Mesenchymal stem cell (in vitro differentiated cells and primary cell): ENCODE data around the gene EMX1.
A peak's percentile ranks its signal among the peaks of the same experiment; 100 is the strongest.

Source experiments
- DNase-seq: peaks from one replicate; pipeline ENCODE4 v3.0.0-alpha.2; 2013
- H2AFZ ChIP-seq: one replicate; pipeline ENCODE4 v1.6.1; 2013; ENCODE audit warnings: low read depth, mild to moderate bottlenecking, control low read depth, inconsistent platforms, low read length, moderate library complexity
- H2AK5ac ChIP-seq: 2 replicates; pipeline ENCODE4 v1.6.1; 2013; ENCODE audit warnings: low read length, moderate library complexity, mild to moderate bottlenecking, inconsistent platforms; ENCODE audit not compliant: severe bottlenecking
- H2BK120ac ChIP-seq: one replicate; pipeline ENCODE4 v1.6.1; 2013; ENCODE audit warnings: low read depth, mild to moderate bottlenecking, inconsistent platforms, low read length, moderate library complexity
- H2BK12ac ChIP-seq, 2 experiments: one replicate each; pipeline ENCODE4 v1.6.1; 2013; ENCODE audit warnings: inconsistent platforms in 2 of 2, low read length in 2 of 2, mild to moderate bottlenecking in 2 of 2, moderate library complexity in 2 of 2, control low read depth in 1 of 2
- H2BK15ac ChIP-seq: one replicate; pipeline ENCODE4 v1.6.1; 2013; ENCODE audit warnings: mild to moderate bottlenecking, low read depth, inconsistent platforms; ENCODE audit not compliant: poor library complexity, severe bottlenecking
- H2BK5ac ChIP-seq: 2 replicates; pipeline ENCODE4 v1.6.1; 2013; ENCODE audit warnings: low read depth, mild to moderate bottlenecking, low read length, control low read depth, inconsistent platforms; ENCODE audit not compliant: poor library complexity, severe bottlenecking
- H3K14ac ChIP-seq, 2 experiments: one replicate each; pipeline ENCODE4 v1.6.1; 2013; ENCODE audit warnings: inconsistent platforms in 2 of 2, low read length in 2 of 2, control low read depth in 1 of 2, mild to moderate bottlenecking in 1 of 2, moderate library complexity in 1 of 2
- H3K18ac ChIP-seq, 2 experiments: one replicate each; pipeline ENCODE4 v1.6.1; 2013; ENCODE audit warnings: inconsistent platforms in 2 of 2, low read length in 2 of 2, control low read depth in 1 of 2, low read depth in 1 of 2, mild to moderate bottlenecking in 1 of 2
- H3K23ac ChIP-seq, 2 experiments: one replicate each; pipeline ENCODE4 v1.6.1; 2013; ENCODE audit warnings: inconsistent platforms in 2 of 2, low read length in 2 of 2, mild to moderate bottlenecking in 2 of 2, moderate library complexity in 2 of 2, control low read depth in 1 of 2
- H3K27ac ChIP-seq: 2 replicates; pipeline ENCODE4 v1.5.1; 2013; ENCODE audit warnings: mild to moderate bottlenecking, moderate library complexity, low read length, control low read depth, inconsistent platforms; ENCODE audit not compliant: poor library complexity, severe bottlenecking
- H3K27me3 ChIP-seq, 2 experiments: 2 replicates each; pipeline versions ENCODE4 v1.6.1 to v1.7.0; 2013; ENCODE audit warnings: low read length in 2 of 2, mild to moderate bottlenecking in 2 of 2, moderate library complexity in 2 of 2, control low read depth in 1 of 2, inconsistent platforms in 1 of 2; ENCODE audit not compliant: control insufficient read depth in 1 of 2, insufficient read depth in 1 of 2
- H3K36me3 ChIP-seq, 2 experiments: 2 replicates each; pipeline versions ENCODE4 v1.6.1 to v1.7.0; 2013; ENCODE audit warnings: low read length in 2 of 2, control low read depth in 1 of 2, inconsistent platforms in 1 of 2, low read depth in 1 of 2, mild to moderate bottlenecking in 1 of 2; ENCODE audit not compliant: insufficient read depth in 2 of 2, control insufficient read depth in 1 of 2
- H3K4ac ChIP-seq, 2 experiments: one replicate each; pipeline ENCODE4 v1.6.1; 2013; ENCODE audit warnings: inconsistent platforms in 2 of 2, low read length in 2 of 2, mild to moderate bottlenecking in 2 of 2, moderate library complexity in 2 of 2, control low read depth in 1 of 2, low read depth in 1 of 2
- H3K4me1 ChIP-seq: 2 replicates; pipeline ENCODE4 v1.6.1; 2013; ENCODE audit warnings: low read depth, low read length, control low read depth; ENCODE audit not compliant: control insufficient read depth, insufficient read depth
- H3K4me2 ChIP-seq: 2 replicates; pipeline ENCODE4 v1.6.1; 2013; ENCODE audit warnings: low read length, mild to moderate bottlenecking, inconsistent platforms; ENCODE audit not compliant: poor library complexity, severe bottlenecking
- H3K4me3 ChIP-seq, 2 experiments: 2 replicates each; pipeline versions ENCODE4 v1.5.1 to v1.7.0; 2013; ENCODE audit warnings: low read length in 2 of 2, mild to moderate bottlenecking in 2 of 2, control low read depth in 1 of 2, low read depth in 1 of 2; ENCODE audit not compliant: insufficient read depth in 1 of 2
- H3K79me1 ChIP-seq: replicated peaks from 2 replicates; pipeline ENCODE4 v1.6.1; 2013; ENCODE audit warnings: mild to moderate bottlenecking, control low read depth, low read length, inconsistent platforms; ENCODE audit not compliant: poor library complexity, severe bottlenecking
- H3K9ac ChIP-seq: 2 replicates; pipeline ENCODE4 v1.7.0; 2013; ENCODE audit warnings: mild to moderate bottlenecking, low read length, moderate library complexity
- H3K9me3 ChIP-seq: 2 replicates; pipeline ENCODE4 v1.7.0; 2013; ENCODE audit warnings: mild to moderate bottlenecking, low read length; ENCODE audit not compliant: control insufficient read depth
- H4K8ac ChIP-seq: one replicate; pipeline ENCODE4 v1.6.1; 2013; ENCODE audit warnings: inconsistent platforms, mild to moderate bottlenecking, low read length, moderate library complexity
- H4K91ac ChIP-seq: one replicate; pipeline ENCODE4 v1.6.1; 2013; ENCODE audit warnings: mild to moderate bottlenecking, low read length, inconsistent platforms
- WGBS: methylation state at CpG from one replicate; pipeline ENCODE4 v1.1.7; 2013; ENCODE audit warnings: mixed read lengths; 5-methylcytosine and 5-hydroxymethylcytosine counted together

The EMX1 gene

GRCh38 chr2:72942293-72942692 lies 25.0 kb downstream of the EMX1 start:
- Histone ChIP-seq H4K8ac (no peak overlapping the region), H3K18ac (no peak overlapping the region)
- 97% methylated on average over 7 of the region's 8 CpGs for WGBS

GRCh38 chr2:72942881-72943418 lies 25.6 kb downstream of the EMX1 start:
- no peak overlapping the region for H2BK5ac ChIP-seq
- H4K8ac ChIP-seq, result no peak overlapping the region
- no peak overlapping the region for H3K4me2 ChIP-seq
- H3K79me1 ChIP-seq, result no peaks in the 10 kb centered on the region
- no peaks in the 10 kb centered on the region for H3K9me3 ChIP-seq
- no peak overlapping the region for H2AFZ ChIP-seq
- H3K23ac ChIP-seq, result no peak overlapping the region
- WGBS, result 96% methylated on average over 6 of the region's 8 CpGs
- no peak overlapping the region for H2BK12ac ChIP-seq
- no peak overlapping the region for H4K91ac ChIP-seq
- H3K4me1 ChIP-seq, result peaks cover 23% of the 10 kb centered on the region
- DNase-seq, result no peak
- no peak overlapping the region for H3K9ac ChIP-seq
- no peak overlapping the region for H2AK5ac ChIP-seq
- H3K4me3 ChIP-seq, result no peak overlapping the region
- no peak overlapping the region for H3K27ac ChIP-seq
- peaks cover 0 to 29% of the 10 kb centered on the region in 2 experiments for H3K36me3 ChIP-seq
- H3K18ac ChIP-seq, result no peak overlapping the region
- no peak overlapping the region for H3K14ac ChIP-seq
- no peak overlapping the region for H3K4ac ChIP-seq
- no peak overlapping the region for H2BK15ac ChIP-seq
- H3K27me3 ChIP-seq, result peaks cover 0 to 2% of the 10 kb centered on the region in 2 experiments
- H2BK120ac ChIP-seq, result no peak overlapping the region

More at GRCh38 chr2:72942293-72942692, 25.0 kb downstream of the EMX1 start:
- H2BK5ac ChIP-seq, result no peak overlapping the region
- no peak overlapping the region for H2BK12ac ChIP-seq
- H3K23ac ChIP-seq, result no peak overlapping the region
- no peaks in the 10 kb centered on the region for H3K9me3 ChIP-seq
- no peak overlapping the region for H3K4me3 ChIP-seq
- H3K79me1 ChIP-seq, result no peaks in the 10 kb centered on the region
- H3K14ac ChIP-seq, result peak overlapping the region in 1 of 2 experiments; percentile 38
- peaks cover 0 to 7% of the 10 kb centered on the region in 2 experiments for H3K27me3 ChIP-seq
- H3K4ac ChIP-seq, result no peak overlapping the region
- H2BK120ac ChIP-seq, result no peak overlapping the region
- H3K27ac ChIP-seq, result no peak overlapping the region
- H2BK15ac ChIP-seq, result no peak overlapping the region
- peaks cover 23% of the 10 kb centered on the region for H3K4me1 ChIP-seq
- peaks cover 0 to 29% of the 10 kb centered on the region in 2 experiments for H3K36me3 ChIP-seq
- no peak overlapping the region for H4K91ac ChIP-seq
- no peak overlapping the region for H3K9ac ChIP-seq
- H2AK5ac ChIP-seq, result peak overlapping the region; percentile 19
- no peak overlapping the region for H3K4me2 ChIP-seq
- no peak overlapping the region for H2AFZ ChIP-seq
- no peak for DNase-seq

GRCh38 chr2:72943540-72944395 lies 26.4 kb downstream of the EMX1 start:
- 94% methylated on average over 7 of the region's 7 CpGs for WGBS

GRCh38 chr2:72944804-72945449 lies 27.6 kb downstream of the EMX1 start:
- no peak overlapping the region for H4K8ac ChIP-seq

More at GRCh38 chr2:72943540-72944395, 26.4 kb downstream of the EMX1 start:
- Histone ChIP-seq H2AFZ (no peak overlapping the region), H2BK120ac (no peak overlapping the region), H3K4me3 (no peak overlapping the region), H3K4me2 (no peak overlapping the region), H2AK5ac (no peak overlapping the region), H3K79me1 (no peaks in the 10 kb centered on the region), H4K8ac (no peak overlapping the region), H4K91ac (no peak overlapping the region), H3K9me3 (no peaks in the 10 kb centered on the region), H3K4me1 (peaks cover 23% of the 10 kb centered on the region), H3K36me3 (peaks cover 0 to 29% of the 10 kb centered on the region in 2 experiments), H3K23ac (no peak overlapping the region), H3K27me3 (peaks cover 0 to 2% of the 10 kb centered on the region in 2 experiments), H2BK12ac (no peak overlapping the region), H3K14ac (no peak overlapping the region), H3K27ac (no peak overlapping the region), H2BK15ac (no peak overlapping the region), H3K4ac (no peak overlapping the region), H3K18ac (no peak overlapping the region), H2BK5ac (no peak overlapping the region), H3K9ac (no peak overlapping the region)
- DNase-seq, result no peak

More at GRCh38 chr2:72944804-72945449, 27.6 kb downstream of the EMX1 start:
- H2BK12ac ChIP-seq, result no peak overlapping the region
- H3K18ac ChIP-seq, result no peak overlapping the region
- no peak overlapping the region for H3K27ac ChIP-seq
- peaks cover 0 to 27% of the 10 kb centered on the region in 2 experiments for H3K36me3 ChIP-seq
- no peak overlapping the region for H2AFZ ChIP-seq
- peaks cover 21% of the 10 kb centered on the region for H3K4me1 ChIP-seq
- H3K79me1 ChIP-seq, result no peaks in the 10 kb centered on the region
- no peak for DNase-seq
- no peak overlapping the region for H2AK5ac ChIP-seq
- WGBS, result 96% methylated on average over 9 of the region's 16 CpGs
- no peak overlapping the region for H3K4me2 ChIP-seq
- no peaks in the 10 kb centered on the region for H3K9me3 ChIP-seq
- peaks cover 0 to 2% of the 10 kb centered on the region in 2 experiments for H3K27me3 ChIP-seq
- H3K23ac ChIP-seq, result no peak overlapping the region
- no peak overlapping the region for H3K4me3 ChIP-seq
- no peak overlapping the region for H3K4ac ChIP-seq
- no peak overlapping the region for H3K9ac ChIP-seq
- no peak overlapping the region for H2BK15ac ChIP-seq
- no peak overlapping the region for H2BK120ac ChIP-seq
- no peak overlapping the region for H2BK5ac ChIP-seq
- H4K91ac ChIP-seq, result no peak overlapping the region
- no peak overlapping the region for H3K14ac ChIP-seq
